Stimulated activated naive CD4-positive, alpha-beta T cell treated with Interleukin-2 at 50 U/mL for 16 hours (primary cell): ENCODE data around the gene MLC1.

ENCODE experiments used
- DNase-seq: peaks from one replicate; lab custom pipeline; 2025; lab: John Stamatoyannopoulos, UW

MLC1 gene

GRCh38 chr22:50076646-50077535 is 8.3 kb downstream of the MLC1 start:
- no peak for DNase-seq

DNA sequence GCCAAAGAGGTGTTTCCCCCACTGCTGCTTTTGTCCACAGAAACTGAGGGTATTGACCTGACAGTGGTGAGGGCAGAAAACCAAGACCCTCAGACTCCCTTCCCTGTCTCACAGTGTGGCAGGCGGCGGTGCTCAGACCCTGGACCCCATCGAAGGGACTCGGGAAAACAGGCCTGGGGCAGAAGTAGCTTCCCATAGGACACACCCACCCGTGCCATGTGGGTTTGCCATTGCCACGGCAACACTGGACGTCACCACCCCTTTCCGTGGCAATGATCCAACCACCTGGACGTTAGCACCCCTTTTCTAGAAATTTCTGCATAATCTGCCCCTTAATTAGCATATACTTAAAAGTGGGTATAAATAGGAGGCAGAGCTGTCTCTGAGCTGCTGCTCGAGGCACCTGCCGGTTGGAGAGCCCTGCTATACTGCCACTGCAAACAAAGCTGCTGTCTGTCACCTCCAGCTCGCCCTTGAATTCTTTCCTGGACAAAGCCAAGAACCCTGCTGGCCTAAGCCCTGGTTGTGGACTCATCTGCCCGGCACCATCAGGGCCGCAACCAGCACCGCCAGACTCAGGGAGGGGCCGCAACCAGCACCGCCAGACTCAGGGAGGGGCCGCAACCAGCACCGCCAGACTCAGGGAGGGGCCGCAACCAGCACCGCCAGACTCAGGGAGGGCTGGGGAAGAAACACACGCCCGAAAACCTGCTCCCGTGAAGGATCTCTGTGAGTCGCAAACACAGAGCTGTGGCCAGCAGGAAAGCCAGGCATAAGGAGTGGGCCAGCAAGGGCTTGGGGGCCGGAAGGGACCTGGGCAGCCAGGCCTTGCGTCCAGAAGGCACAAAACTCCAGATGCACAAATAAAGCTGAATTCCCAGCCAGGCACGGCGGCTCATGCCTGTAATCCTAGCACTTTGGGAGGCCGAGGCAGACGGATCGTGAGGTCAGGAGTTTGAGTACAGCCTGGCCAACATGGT is 10.4 kb downstream of the MLC1 start:
- DNase-seq, result no peak

DNA sequence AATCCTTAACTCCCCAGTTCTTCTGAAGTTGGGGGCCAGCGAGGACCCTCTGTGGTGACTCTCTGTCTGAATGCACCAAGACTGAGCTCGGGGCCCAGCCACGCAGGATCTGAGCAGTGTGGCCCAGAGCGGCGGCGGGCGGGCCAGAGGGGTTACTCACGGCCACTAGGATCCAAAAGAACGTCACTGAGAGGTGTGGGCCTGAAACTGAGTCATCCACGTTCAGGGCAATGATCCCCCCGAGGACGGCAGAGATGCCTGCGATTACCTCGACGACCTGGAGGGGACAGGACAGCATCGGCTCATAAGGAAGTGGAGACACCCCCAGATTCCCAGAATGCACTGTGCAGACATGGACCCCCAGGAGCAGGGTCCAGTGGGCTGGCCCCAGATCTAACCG is 11.2 kb downstream of the MLC1 start:
- no peak for DNase-seq

- DNase-seq, result no peak
Observed at GRCh38 chr22:50072714-50073538, 12.3 kb downstream of the MLC1 start.

DNA sequence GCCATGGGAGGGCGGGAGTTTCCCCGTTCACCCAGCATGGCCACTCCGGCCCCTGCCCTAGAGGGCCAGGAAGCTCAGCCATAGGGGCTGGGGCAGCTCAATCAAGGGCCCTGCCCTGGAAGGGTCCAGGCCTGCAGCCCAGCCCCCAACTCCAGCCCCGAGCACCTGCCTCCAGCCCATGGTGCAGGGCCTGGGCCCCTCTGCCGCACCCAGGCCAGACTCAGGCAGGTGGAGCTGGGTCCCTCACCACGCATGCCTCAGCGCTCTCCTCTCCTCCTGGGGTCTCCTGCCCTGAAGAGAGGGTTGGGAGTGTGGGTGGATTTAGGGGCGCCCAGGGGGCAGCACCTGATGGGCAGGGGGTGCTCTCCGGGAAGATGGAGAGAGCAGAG is 13.1 kb downstream of the MLC1 start:
- DNase-seq, result no peak

DNA sequence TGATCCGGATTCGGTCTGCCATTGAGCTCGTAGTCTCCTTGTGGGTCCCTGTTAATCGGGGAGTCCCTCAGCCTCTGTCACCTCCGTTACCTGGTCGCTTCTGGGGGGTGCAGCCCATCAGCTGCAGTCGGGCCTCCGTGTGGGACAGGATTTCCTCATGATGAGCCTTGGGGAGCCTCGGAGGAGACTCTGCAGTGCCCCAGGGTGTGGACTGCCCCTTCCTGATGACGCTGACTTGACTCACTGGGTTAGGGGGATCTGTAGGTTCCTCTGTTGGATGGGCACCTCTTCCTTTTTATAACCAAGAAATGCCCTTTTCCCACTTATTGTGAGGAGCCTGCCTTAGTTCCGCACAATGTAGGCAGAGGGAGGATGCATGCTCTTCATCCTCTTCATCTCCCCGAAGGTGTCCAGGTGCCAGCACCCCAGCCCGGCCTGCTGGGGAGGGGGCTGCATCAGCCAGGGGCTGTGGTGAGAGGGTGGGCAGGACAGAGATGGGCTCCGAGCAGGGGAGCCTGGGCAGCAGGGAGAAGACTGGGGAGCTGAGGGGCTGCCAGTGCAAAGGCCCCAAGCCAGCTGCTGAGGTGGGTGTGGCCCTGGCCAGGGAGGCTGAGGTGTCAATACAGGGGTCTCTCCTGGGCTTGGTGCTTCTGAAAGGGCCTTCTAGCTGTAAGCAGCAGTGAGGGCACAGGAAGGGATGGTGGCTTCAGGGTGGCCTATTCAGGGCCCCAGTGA is 13.6 kb downstream of the MLC1 start:
- DNase-seq, result no peak

DNA sequence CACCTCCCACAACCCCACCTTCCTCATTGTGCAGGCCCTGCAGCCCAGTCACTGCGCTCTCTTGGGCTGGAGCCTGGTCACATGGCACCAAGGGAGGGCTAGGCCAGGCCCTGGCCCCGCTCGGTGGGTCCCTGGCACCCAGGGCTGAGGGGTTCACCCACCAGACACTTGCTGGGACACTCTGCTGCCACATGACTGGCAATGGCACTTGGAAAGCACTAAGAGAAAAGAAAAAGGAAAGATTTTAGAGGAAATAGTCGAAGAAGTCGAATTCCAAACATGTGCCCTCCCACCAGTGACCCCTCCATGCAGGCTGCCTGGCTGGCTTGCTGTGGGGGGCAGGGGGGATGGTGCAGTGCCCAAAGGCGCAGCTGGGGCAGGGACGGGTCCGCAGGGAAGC is 14.9 kb downstream of the MLC1 start:
- DNase-seq, result no peak

GRCh38 chr22:50068096-50068495 is 17.1 kb downstream of the MLC1 start:
- no peak for DNase-seq

- no peak for DNase-seq
Observed at GRCh38 chr22:50067244-50067643, 18.0 kb downstream of the MLC1 start.

DNA sequence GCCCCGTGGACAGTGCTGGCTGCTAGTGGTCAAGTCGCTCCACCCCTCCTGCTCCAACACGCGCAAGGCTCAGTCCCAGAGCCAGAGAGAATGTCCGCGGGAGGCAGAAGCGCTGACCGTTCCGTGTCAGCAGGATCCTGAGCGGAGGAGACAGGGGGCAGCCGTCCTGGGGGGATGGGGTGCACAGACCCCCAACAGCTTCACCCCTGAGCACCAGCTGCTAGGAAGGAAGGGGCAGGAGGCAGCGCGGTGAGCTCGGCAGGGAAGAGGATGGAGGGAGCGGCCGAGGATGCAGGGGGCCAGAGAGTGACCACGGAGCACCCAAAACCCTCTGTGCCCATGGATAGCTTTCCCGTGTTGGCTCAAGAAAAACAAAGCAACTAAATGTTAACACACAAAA is 20.8 kb downstream of the MLC1 start:
- DNase-seq, result no peak

DNA sequence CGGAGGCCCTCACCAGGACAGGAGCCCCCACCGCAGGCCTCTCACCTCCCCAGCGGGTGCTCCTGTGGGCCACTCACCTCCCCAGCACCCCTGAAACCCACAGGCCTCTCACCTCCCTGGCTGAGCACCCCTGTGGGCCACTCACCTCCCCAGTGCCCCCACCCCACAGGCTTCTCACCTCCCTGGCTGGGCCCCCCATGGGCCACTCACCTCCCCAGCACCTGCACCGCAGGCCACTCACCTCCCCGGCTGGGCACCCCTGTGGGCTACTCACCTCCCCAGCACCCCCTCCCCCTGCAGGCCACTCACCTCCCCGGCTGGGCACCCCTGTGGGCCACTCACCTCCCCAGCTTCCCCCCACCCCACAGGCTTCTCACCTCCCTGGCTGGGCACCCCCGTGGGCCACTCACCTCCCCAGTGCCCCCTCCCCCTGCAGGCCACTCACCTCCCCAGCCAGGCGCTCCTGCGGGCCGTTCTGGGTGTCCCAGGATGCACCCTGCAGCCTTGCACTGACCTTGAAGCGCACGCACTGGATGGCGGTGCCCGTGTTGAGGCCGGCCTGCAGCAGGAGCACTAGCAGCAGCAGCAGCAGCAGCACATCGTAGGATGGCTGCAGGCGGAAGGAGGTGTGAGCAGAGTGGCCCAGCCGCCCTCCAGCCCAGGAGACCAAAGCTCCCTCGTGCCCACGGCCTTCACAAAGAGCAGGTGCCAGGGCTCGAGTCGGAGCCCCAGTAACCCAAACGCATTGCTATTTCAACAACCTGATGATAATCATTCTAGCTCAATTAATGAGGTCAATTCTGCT is 21.4 kb downstream of the MLC1 start:
- DNase-seq, result no peak

DNA sequence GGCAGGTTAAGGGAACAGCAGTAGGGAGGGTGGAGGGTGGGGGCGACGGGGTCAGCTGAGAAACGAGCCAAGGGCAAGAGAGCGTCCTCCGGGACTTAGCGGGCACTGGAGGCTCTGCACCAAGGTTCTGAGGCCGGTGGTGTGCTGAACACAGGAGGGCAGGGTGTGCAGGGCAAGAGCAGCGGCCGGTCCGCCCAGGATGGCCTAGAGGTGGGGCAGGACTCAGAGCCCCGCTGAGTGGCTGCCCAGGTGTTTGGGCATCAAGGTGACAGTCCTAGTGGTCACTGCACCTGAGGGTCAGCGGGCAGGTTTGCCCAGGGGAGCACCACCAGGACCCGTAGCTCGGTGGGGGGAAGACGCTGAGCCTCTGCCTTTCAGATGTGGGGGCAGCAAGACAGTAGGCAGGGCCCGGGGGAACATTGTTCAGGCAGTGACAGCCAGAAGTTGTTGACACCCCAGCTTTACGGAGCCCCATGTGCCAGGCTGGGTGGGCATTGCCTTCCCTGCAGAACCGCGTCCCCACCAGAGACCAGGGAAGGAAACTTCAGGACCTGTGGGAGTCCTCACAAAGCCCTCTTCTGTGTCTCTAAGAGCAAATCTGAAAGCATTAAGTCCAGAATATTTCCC is 22.6 kb downstream of the MLC1 start:
- no peak for DNase-seq

- DNase-seq, result no peak
Observed at GRCh38 chr22:50061824-50062355, 23.3 kb downstream of the MLC1 start.

- no peak for DNase-seq
Observed at GRCh38 chr22:50061141-50061823, 23.9 kb downstream of the MLC1 start.

DNA sequence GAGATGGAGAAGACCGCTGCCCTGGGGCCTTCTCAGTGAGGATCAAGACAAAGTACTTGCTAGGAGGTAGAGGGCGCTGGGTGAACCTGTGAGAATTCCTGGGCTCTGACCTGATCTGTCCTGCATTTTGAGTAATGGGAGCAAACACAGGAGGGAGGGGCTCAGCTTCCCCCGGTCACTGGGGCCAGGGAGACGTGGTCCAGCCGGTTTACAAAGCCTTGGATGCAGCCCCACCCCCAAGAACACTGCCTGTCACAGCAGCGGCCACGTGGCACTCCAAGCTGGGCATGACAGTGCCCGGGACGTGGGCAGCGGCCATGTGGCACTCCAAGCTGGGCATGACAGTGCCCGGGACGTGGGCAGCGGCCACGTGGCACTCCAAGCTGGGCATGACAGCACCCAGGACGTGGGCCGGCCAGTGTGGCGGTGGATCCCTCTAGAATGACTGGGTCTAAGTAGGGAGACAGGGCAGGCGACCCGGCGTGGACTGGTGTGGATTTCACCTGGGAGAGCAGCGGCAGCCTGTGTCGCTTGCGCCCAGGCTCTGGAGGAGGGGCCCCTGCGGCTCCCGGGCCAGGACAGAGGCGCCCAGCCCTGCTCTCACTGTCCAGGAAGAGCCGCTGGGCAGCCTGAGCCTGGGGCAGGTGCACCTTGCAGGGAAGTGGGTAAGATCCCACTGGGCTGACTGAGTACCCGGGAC is 24.6 kb downstream of the MLC1 start:
- no peak for DNase-seq

- DNase-seq, result no peak
Observed at GRCh38 chr22:50059881-50060262, 25.4 kb downstream of the MLC1 start.

DNA sequence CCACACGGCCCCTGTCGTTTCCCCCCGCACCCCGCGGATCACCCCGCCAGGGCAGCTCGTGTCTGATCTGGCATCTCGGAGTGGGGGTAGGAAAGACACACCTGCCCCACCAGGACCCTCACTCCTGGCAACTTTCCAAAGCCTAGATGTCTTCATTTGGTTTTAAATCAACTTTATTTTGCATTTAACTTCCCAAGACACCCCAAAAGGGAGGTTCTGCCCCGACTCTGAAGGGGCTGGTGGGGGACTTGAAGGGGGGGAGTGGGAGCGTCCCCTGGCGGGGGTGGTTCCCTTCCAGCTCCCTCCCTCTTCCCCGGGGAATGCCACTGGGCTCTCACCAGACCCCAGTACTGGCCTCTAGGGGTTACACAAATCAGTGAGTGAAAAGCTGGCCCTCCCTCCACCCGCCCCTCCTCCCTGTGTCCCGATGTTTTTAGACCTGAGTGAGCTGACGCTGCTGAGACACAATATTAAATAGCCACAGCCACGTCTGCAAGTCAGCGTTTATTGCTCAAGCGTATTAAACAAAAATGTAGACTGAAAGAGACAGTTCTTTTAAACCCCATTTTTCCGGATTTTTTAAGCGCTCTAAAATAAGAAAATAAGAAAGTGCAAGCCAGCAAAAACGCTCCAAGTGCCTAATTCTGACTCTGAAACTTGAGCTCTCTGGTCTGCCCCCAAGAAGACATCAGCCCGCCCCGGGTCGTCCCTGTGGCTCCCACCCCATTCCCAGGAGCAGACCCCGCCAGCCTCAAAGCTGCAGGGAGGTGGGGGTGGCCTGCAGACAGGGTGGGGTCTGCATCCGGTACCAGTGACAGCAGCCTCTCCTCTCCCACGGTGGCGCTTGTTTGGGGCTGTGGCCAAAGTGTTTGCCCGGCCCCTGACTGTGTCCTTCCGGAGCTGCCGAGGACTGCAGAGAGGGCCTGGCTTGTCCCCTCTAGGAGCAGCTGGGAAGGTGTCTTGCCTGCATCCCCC is 26.0 kb downstream of the MLC1 start:
- DNase-seq, result no peak
